SU-DHL-6 (cell line): ENCODE results near the gene TSKU.
"Not testable (repeated sequence)": the region's sequence is repeated elsewhere in the genome, so short reads cannot be mapped to it uniquely, and the experiment has no call there.

Experiments used
- H2AFZ ChIP-seq: fragments of 200-600 bp; sonication (generic); 2 replicates; pipeline ENCODE4 v1.6.1; 2014; ENCODE audit warnings: low read depth, mild to moderate bottlenecking, moderate library complexity, mixed read lengths, antibody characterized with exemption, low read length; ENCODE audit not compliant: severe bottlenecking
- H3F3A ChIP-seq: fragments of 200-600 bp; shearing (Covaris generic); 2 replicates; pipeline ENCODE4 v1.6.0; 2016; ENCODE audit warnings: antibody characterized with exemption, mild to moderate bottlenecking; ENCODE audit not compliant: insufficient read depth
- H3K27ac ChIP-seq: fragments of 200-600 bp; sonication (generic); 2 replicates; pipeline ENCODE4 v1.5.1; 2016; ENCODE audit warnings: low read depth, mild to moderate bottlenecking, low read length, moderate library complexity, mixed read lengths
- H3K27me3 ChIP-seq: fragments of 200-600 bp; sonication (generic), shearing (Covaris generic); 2 replicates; pipeline ENCODE4 v1.6.0; 2014; ENCODE audit warnings: mild to moderate bottlenecking, low read length
- H3K36me3 ChIP-seq: fragments of 200-600 bp; sonication (generic); 2 replicates; pipeline ENCODE4 v1.6.1; 2014; ENCODE audit warnings: mild to moderate bottlenecking, low read length, mixed read lengths
- H3K4me2 ChIP-seq: fragments of 300-600, 200-600 bp; shearing (Covaris generic), sonication (generic); 2 replicates; pipeline ENCODE4 v1.6.0; 2014; ENCODE audit warnings: low read length, low read depth, mild to moderate bottlenecking; ENCODE audit not compliant: poor library complexity, severe bottlenecking
- H3K4me3 ChIP-seq: fragments of 200-600 bp; sonication (generic); 2 replicates; pipeline ENCODE4 v1.5.1; 2014; ENCODE audit warnings: antibody characterized with exemption, low read length, mild to moderate bottlenecking, mixed read lengths; ENCODE audit not compliant: insufficient read depth, poor library complexity, severe bottlenecking
- H3K79me2 ChIP-seq: fragments of 200-600 bp; sonication (generic); 2 replicates; pipeline ENCODE4 v1.6.1; 2014; ENCODE audit warnings: mild to moderate bottlenecking, low read length, moderate library complexity; ENCODE audit not compliant: insufficient read depth
- H3K9ac ChIP-seq: fragments of 200-600 bp; sonication (generic); 2 replicates; pipeline ENCODE4 v1.7.0; 2014; ENCODE audit warnings: mild to moderate bottlenecking, low read length
- H3K9me2 ChIP-seq: fragments of 200-600 bp; sonication (generic); replicated peaks from 2 replicates; pipeline ENCODE4 v1.6.1; 2014; ENCODE audit warnings: low read length; ENCODE audit not compliant: insufficient read depth
- H3K9me3 ChIP-seq: fragments of 200-600 bp; sonication (generic); 2 replicates; pipeline ENCODE4 v1.6.1; 2014; ENCODE audit warnings: low read length, mixed read lengths; ENCODE audit not compliant: insufficient read depth
- H4K20me1 ChIP-seq: fragments of 200-600 bp; sonication (generic); 2 replicates; pipeline ENCODE4 v1.6.1; 2014; ENCODE audit warnings: low read depth, mild to moderate bottlenecking, antibody characterized with exemption, low read length, moderate library complexity, mixed read lengths
- CTCF ChIP-seq: fragments of 200-600 bp; sonication (generic); IDR thresholded peaks from one replicate; pipeline ENCODE4 v1.5.1; 2017; ENCODE audit warnings: antibody characterized with exemption, mild to moderate bottlenecking, low read length, moderate library complexity; ENCODE audit not compliant: insufficient read depth, poor library complexity, severe bottlenecking
- EZH2phosphoT487 ChIP-seq: fragments of 200-600 bp; sonication (generic), shearing (Covaris generic); conservative IDR thresholded peaks from 2 replicates; pipeline ENCODE4 v1.6.1; 2018; ENCODE audit warnings: mild to moderate bottlenecking, antibody characterized with exemption, low read length, moderate library complexity, mixed read lengths

Gene TSKU

GRCh38 chr11:76824980-76825725 lies 42.0 kb downstream of the TSKU start:
- H2AFZ ChIP-seq = no peak overlapping the region
- no peaks in the 10 kb centered on the region for H3F3A ChIP-seq
- no peaks in the 10 kb centered on the region for H3K27me3 ChIP-seq
- TF ChIP-seq EZH2phosphoT487 = no peak
- no peak for TF ChIP-seq CTCF
- no peaks in the 10 kb centered on the region for H3K36me3 ChIP-seq
- no peak overlapping the region for H3K27ac ChIP-seq
- no peak overlapping the region for H3K4me3 ChIP-seq
- no peak overlapping the region for H3K4me2 ChIP-seq
- no peaks in the 10 kb centered on the region for H3K79me2 ChIP-seq
- H3K9ac ChIP-seq = no peak overlapping the region
- no peaks in the 10 kb centered on the region for H4K20me1 ChIP-seq
- H3K9me3 ChIP-seq = no peaks in the 10 kb centered on the region
- H3K9me2 ChIP-seq = no peaks in the 10 kb centered on the region

GRCh38 chr11:76825726-76826396 lies 42.7 kb downstream of the TSKU start:
- Histone ChIP-seq H3K4me2 (no peak overlapping the region), H4K20me1 (no peaks in the 10 kb centered on the region), H3K27ac (no peak overlapping the region), H3K9me2 (no peaks in the 10 kb centered on the region), H3K36me3 (no peaks in the 10 kb centered on the region), H2AFZ (no peak overlapping the region), H3K27me3 (no peaks in the 10 kb centered on the region), H3K79me2 (no peaks in the 10 kb centered on the region), H3F3A (no peaks in the 10 kb centered on the region), H3K9me3 (no peaks in the 10 kb centered on the region), H3K9ac (no peak overlapping the region), H3K4me3 (no peak overlapping the region)
- no peak for TF ChIP-seq EZH2phosphoT487

GRCh38 chr11:76826508-76826907 lies 43.4 kb downstream of the TSKU start:
- H3F3A ChIP-seq, H2AFZ ChIP-seq, H3K9me2 ChIP-seq, H3K4me2 ChIP-seq, H4K20me1 ChIP-seq, H3K27ac ChIP-seq, H3K27me3 ChIP-seq, H3K79me2 ChIP-seq, H3K36me3 ChIP-seq, H3K9me3 ChIP-seq, H3K4me3 ChIP-seq, H3K9ac ChIP-seq: not testable (repeated sequence)

GRCh38 chr11:76827005-76827404 lies 43.8 kb downstream of the TSKU start:
- not testable (repeated sequence) for H4K20me1 ChIP-seq, H3K27me3 ChIP-seq, H3K9me2 ChIP-seq, H3K9me3 ChIP-seq, H3K9ac ChIP-seq, H2AFZ ChIP-seq, H3K27ac ChIP-seq, H3K36me3 ChIP-seq, H3F3A ChIP-seq, H3K4me3 ChIP-seq, H3K4me2 ChIP-seq, H3K79me2 ChIP-seq
